Head of caudate nucleus (tissue), 42 donors: ENCODE measurements around the gene SRSF9.
"Not testable (repeated sequence)": the region's sequence is repeated elsewhere in the genome, so short reads cannot be mapped to it uniquely, and the experiment has no call there.

Experiments
- DNase-seq, 42 donors: peaks; one replicate each; pipeline versions ENCODE4 v3.0.0 to v3.0.0-alpha.2; 2020 to 2021; ENCODE audit warnings: mixed read lengths in 7 of 42
- intact Hi-C: fragments of 100-400 bp; cut with DNase I; formaldehyde crosslinking; loops from one replicate; pipeline ENCODE4 v1.15.0; 2022

The SRSF9 gene

DNA sequence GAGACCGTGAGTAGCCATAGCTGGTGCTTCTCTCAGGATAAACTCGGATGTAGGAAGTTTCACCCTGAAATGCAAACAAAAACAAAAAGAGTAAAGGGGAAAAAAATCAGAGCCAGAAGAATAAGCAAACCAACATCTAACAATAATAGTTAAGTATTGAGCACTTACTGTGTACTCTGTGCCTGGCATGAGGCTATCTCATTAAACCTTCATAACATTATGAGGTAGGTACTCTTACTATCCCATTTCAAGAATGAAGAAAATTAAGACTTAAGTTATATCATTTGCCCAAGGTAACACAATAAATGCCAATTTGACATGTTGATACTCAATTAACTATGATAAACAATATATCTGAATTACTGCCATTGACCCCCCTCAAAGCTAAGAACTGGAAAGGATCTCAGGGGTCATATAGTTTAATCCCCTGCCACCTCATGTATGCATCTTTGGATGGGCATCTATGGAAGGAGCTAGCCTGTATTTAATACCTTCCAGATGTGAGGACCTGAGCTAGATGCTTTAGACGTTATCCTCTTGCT lies 7.4 kb downstream of the SRSF9 start:
- intact Hi-C loops: no loop called here
- no peak for DNase-seq

- no peak for DNase-seq
- intact Hi-C loops: no loop called here
These were observed 9.4 kb downstream of the SRSF9 start for GRCh38 chr12:120460157-120460556.

GRCh38 chr12:120457133-120457532 lies 12.4 kb downstream of the SRSF9 start:
- intact Hi-C loops: no loop called here
- DNase-seq: no peak

DNA sequence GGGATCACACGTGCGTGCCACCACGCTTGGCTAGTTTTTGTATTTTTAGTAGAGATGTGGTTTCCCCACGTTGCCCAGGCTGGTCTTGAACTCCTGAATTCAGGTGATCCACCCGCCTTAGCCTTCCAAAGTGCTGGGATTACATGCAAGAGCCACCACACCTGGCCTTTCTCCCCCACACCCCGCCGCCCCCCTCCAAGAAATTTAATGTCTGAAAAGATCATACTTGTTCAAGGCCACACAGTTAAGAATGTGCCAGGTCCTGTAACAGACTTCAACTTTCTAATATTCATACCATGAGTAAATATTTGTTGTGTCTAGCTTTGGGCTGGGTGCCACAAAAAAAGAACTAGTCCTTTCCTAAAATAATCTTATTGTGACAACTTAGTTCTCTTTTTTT lies 14.2 kb downstream of the SRSF9 start:
- no peak for DNase-seq
- intact Hi-C loops: no loop called here

DNA sequence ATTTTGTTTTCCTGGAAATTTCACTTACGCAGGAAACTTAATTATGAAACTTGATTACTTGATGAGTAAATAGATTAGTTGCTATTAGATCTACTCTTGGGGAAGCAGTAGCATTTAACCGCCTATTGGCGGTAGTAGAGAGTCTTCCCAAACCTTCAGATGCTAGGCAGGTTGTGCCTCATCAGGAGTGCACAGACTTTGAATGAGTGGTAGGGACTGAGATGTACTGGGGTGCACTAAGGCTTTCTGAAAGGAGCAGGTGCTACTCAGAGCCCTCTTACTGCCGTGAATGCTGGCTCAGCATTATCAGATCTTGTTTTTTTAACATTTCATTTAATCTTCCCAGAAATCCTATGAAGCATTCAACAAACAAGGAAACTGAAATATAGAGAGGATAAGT lies 15.6 kb downstream of the SRSF9 start:
- DNase-seq: peak in 1 of 42 donors; percentile 18
- intact Hi-C loops: no loop called here

DNA sequence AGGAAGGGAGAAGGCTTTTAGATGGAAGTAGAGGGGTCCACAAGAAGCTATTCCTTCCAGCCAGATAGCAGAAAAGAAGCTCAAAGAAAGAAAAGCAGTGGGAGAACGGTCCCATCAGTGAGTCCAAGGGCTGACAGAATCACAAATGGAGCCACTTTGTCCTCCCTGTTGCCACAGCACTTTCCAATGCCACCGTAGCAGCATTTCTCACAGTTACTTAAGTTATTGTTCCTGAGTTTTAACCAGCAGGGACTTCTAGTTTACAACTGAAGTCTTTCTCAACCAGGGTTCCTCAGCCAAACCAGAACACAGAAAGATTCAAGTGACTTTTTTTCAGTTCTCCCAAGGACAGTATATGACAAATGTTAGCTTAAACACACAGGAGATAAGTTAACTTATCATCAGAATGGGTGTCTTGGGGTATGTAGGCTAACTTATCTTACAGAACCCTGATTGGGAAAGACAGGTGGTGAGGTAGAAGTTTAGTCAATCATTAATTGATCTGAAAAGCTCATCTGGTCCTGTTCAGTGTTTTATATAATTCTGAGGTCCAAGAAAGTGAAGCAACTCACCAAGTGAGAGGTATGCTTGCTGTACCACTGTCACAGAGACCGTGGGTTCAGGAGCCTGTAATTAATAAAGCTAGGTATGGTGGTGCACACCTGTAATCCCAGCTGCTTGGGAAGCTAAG lies 16.3 kb downstream of the SRSF9 start:
- DNase-seq: no peak
- intact Hi-C loops: no loop called here

DNA sequence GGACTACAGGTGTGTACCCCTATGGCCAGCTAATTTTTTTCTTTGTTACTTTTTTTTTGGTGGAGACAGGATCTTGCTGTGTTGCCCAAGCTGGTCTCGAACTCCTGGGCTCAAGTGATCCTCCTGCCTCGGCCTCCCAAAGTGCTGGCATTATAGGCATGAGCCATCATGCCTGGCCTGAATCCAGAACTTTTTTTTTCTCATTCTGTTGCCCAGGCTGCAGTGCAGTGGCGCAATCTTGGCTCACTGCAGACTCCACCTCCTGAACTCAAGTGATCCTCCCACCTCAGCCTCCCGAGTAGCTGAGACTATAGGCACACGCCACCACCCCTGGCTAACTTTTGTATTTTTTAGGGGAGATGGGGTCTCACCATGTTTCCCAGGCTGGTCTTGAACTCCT lies 17.0 kb downstream of the SRSF9 start:
- intact Hi-C loops, DNase-seq: not testable (repeated sequence)

- no peak for DNase-seq
- intact Hi-C loops: loop anchor here (5.0 kb wide), 1 partner anchor 49 kb away; the partner anchor contains the start of gene DYNLL1
These were observed 21.6 kb downstream of the SRSF9 start for GRCh38 chr12:120447992-120448391.

DNA sequence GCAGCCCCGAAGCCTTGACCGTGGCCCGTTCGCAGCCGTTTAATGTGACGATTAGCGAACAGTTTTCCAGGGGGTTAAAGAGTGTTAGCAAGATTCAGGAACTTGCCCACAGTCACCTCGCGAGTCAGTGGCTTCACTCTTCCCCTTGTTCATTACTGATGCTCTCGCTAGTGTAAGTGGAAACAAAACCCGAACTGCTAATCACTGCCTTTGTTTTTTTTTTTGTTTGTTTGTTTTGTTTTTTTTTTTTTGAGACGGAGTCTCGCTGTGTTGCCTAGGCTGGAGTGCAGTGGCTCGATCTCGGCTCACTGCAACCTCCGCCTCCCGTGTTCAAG lies 22.7 kb downstream of the SRSF9 start:
- intact Hi-C loops: loop anchor here (5.0 kb wide), 1 partner anchor 50 kb away; the partner anchor contains the start of gene DYNLL1
- not testable (repeated sequence) for DNase-seq

GRCh38 chr12:120445911-120446843 lies 23.4 kb downstream of the SRSF9 start, which contains the start of the genes GATC and TRIAP1:
Gene GATC (plus strand): TSS chr12:120446444. CDS start chr12:120446481, 37 bp downstream.
Gene TRIAP1 (minus strand): TSS chr12:120446384. CDS start chr12:120446372, 12 bp downstream.
- peak; percentile 70 to 94 (median 88) for DNase-seq
- intact Hi-C loops: loop anchor here (5.0 kb wide), 1 partner anchor 51 kb away; the partner anchor contains the start of gene DYNLL1

- DNase-seq: no peak
- intact Hi-C loops: loop anchor here (5.0 kb wide), 1 partner anchor 53 kb away; the partner anchor contains the start of gene DYNLL1
These were observed 24.9 kb downstream of the SRSF9 start for GRCh38 chr12:120444676-120445075.

DNA sequence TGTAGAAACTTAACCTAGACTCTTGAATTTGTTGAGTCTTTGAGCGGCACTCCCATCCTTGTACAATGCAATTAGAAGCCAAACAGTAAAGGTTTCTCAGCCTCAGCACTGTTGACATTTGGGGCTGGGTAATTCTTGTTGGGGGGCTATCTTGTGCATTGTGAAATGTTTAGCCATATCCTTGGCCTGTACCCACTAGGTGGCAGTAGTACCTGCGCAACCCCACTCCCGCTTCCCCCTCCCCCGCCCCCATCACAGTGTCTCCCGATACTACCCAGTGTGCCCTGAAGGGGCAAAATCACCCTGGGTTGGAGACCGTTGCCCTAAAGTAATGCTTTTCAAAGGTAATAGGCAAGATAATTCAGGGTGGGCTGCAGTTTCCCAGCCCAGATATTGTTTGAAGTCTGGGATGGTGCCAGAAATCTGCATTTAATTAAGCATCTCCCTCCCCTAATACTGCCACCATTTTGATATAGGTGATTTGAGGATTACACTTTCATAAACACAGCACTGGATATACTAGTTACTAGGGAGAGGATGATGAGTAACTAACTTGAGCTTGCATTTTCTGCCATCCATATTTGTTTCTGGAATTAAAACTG lies 29.8 kb downstream of the SRSF9 start:
- peak in 39 of 42 donors; percentile 14 to 81 (median 49) for DNase-seq

GRCh38 chr12:120438495-120439198 lies 30.9 kb downstream of the SRSF9 start:
- DNase-seq: no peak
- intact Hi-C loops: no loop called here

More for the DNA sequence above, 29.8 kb downstream of the SRSF9 start:
- intact Hi-C loops: no loop called here

- peak; percentile 88 to 98 (median 95) for DNase-seq
- intact Hi-C loops: no loop called here
These were observed 31.6 kb downstream of the SRSF9 start, which contains the start of gene COX6A1 for GRCh38 chr12:120437735-120438494. Gene COX6A1 (plus strand): TSS chr12:120438113. CDS start chr12:120438127, 14 bp downstream.

DNA sequence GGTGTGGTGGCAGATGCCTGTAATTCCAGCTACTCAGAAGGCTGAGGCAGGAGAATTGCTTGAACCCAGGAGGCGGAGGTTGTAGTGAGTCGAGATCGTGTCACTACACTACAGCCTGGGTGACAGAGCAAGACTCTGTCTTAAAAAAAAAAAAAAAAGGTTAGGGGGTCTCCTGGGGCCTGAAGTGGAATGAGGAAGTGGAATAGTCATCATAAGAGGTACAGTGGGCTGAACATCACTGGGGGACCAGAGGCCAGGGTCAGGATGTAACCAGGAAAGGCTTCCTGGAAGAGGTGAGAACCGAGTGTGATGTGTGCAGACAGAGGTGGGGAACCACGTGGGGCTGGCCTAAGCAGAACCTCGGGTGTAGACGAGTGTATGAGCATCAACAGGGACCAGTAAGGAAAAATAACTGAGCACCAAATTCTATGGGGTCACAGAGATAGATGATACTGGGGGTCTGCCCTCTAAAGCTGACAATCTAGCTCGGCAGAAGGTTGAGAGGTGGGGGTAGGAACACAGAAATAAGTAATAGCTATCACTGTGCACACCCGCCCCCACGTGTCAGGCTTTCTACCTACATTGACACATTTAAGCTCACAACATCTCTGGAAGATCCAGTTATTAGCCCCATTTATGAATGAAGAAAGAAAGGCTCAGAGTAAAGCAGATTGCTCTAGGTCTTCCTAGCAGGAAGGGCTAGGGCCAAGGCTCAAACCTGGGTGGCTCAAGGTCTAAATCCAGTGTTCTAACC lies 36.6 kb downstream of the SRSF9 start:
- DNase-seq: peak in 21 of 42 donors; percentile 15 to 56 (median 35)
- intact Hi-C loops: no loop called here

GRCh38 chr12:120429368-120429767 lies 40.2 kb downstream of the SRSF9 start:
- no peak for DNase-seq
- intact Hi-C loops: no loop called here
